Neural cell (in vitro differentiated cells): ENCODE data around the gene RIMS1.

Source experiments
- CTCF ChIP-seq: fragments of 450-650 bp; IDR thresholded peaks from 2 replicates; pipeline ENCODE4 v1.5.1; 2014; ENCODE audit warnings: antibody characterized with exemption, mild to moderate bottlenecking, moderate library complexity; ENCODE audit not compliant: poor library complexity, severe bottlenecking
- EP300 ChIP-seq: fragments of 450-650 bp; conservative IDR thresholded peaks from 2 replicates; pipeline ENCODE4 v1.6.1; 2014; ENCODE audit warnings: antibody characterized with exemption, mild to moderate bottlenecking, moderate library complexity; ENCODE audit not compliant: poor library complexity, severe bottlenecking
- EZH2 ChIP-seq: fragments of 200-600, 300-800 bp; shearing (Covaris generic), sonication (generic); IDR thresholded peaks from 2 replicates; pipeline ENCODE4 v1.6.1; 2014; ENCODE audit warnings: antibody characterized with exemption, low read length, borderline replicate concordance, mild to moderate bottlenecking; ENCODE audit not compliant: insufficient read depth, poor library complexity, severe bottlenecking

GRCh38 chr6:72390548-72390947, 504.2 kb downstream of the RIMS1 start:
- no peak for TF ChIP-seq EZH2
- TF ChIP-seq EP300: no peak
- no peak for TF ChIP-seq CTCF
